CD4-positive, alpha-beta T cell treated with Interferon gamma for 1 hour (primary cell): ENCODE data around the gene APBA1.

Source experiments
- DNase-seq: peaks from one replicate; pipeline ENCODE4 v3.0.0-alpha.2; 2020

APBA1 gene

GRCh38 chr9:69516353-69517322 lies 155.5 kb downstream of the APBA1 start:
- no peak for DNase-seq

- no peak for DNase-seq
These were observed 156.4 kb downstream of the APBA1 start for GRCh38 chr9:69515810-69516209.

DNA sequence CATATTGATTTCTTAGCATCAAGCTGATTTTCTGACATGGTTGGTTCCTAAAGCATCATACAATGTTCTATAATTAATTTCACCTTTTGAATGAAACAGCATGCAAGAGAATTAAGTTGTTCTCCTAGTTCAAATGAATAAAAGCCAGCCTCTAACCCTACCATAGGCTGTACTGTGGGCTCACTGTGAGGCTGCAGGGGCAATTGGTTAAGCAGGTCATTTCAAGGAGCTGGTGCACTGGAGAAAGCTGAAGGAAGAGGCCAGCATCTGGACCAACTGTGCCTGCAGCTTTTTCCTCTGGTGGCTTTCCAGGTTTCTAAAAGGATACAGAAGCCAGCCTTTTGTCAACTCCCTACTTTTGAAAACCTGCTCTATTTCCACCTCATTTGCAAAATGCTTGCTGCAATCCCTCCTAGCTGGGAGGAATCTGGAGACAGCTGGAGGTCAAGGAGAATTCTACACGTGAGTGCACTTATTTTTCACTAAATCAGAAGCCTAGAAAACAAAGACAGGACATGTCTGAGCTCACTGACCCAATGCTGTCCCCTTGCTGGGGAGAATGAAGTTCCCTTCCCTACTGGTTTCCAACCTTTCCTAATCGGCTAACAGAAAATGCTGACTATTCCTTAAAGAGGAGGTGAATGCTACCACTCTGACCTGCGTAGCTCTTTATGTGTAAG lies 158.9 kb downstream of the APBA1 start:
- DNase-seq = no peak

DNA sequence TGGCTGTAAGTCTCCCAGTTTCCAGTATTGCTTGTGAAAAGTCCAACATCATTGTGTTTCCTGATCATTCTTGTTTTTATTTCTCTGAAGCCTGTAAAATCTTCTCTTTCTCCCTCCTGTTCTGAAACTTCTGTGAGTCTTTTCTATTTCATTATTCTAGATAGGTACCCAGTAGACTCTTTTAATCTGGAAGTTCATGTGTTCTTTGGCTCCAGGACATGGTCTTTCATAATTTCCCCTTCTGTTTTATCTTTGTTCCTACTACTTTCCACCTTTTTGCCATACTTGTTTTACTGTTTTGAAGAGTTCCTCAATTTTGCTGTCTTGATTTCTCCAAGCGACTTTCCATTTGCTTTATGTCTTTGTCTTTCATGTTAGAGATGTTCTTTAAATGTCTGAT lies 168.1 kb downstream of the APBA1 start:
- no peak for DNase-seq

DNA sequence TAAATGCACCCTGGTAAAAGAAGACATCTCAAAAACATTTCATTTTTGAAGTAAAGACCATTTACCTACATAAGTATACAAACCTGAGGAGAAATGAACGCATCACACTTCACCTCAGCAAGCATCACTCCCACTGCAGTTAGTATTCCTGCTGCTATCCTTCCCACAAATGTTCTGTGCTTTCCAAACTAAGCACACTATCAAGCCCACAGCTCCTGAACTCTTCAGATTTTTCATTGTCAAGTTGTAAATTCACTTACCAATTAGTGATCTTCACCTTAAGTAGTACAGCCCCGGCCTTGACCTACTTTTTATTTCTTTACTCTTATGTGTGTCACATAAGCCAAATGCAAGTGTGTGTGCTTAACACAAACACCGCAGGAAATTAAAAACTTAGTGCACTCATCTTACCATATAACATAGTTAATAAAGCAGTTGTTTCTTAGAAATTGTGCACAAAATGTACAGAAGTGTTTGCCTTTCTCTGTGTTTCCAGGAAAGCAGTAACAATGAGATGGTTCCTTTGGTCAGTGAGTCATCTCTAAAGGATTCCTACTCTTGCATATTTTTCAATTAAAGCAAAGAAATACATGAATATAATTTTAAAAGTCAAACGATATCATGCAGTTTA lies 169.4 kb downstream of the APBA1 start:
- no peak for DNase-seq

DNA sequence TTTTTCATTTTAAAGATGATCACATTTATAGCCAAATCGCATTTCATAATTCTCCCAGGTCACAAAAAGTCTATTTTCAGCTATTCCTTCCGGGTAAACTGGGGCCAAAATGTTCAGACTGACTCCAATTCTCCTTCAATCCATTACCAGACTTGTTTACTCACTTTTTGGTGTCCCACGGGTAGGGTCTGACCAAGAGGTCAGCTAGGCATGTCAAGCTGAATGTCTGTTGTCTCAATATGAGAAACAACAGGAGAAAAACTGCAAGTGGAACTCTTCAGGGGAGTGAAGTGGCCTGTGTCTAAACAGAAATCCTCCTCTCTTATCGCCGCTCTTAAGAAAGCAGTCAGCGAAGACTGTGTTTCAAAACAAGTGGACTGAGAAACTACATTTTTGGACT lies 171.3 kb downstream of the APBA1 start:
- no peak for DNase-seq

DNA sequence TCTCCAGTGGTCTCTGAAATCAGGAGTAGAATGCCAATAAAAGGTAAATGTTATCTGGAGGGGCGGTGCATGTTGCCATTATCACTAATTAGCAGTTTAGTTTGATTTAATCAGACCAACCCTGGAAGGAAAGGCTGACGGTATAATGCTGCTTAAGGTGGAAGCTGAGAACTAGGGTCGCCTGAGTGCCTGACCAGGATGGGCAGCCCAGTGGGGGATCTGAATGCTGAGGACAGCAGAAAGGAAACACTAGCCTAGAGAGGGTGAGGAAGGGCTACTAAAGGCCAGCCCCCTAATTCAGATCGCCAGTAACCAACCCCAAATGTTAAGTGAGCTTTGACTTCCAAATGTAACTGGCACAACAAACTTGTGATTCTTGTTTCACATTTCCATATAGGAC lies 172.2 kb downstream of the APBA1 start:
- no peak for DNase-seq

DNA sequence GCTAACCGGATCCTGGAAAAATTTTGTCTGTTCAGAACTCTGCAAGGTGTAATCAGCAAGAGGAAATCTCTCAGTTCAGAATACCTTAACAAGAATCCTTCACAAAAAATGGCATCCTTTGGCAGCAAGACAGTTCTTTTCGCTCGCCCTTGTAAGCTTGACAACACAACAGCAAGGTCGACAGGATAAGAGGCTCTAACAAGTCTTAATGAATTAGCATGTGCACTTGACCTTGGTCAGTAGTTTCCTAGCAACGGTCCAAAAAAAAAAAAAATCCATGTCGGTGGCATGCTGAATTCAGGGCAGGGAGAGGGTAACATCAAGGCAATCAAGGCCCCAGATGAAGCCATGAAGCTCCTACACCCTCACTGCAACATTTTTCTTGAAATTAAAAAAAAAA lies 172.8 kb downstream of the APBA1 start:
- DNase-seq = no peak

DNA sequence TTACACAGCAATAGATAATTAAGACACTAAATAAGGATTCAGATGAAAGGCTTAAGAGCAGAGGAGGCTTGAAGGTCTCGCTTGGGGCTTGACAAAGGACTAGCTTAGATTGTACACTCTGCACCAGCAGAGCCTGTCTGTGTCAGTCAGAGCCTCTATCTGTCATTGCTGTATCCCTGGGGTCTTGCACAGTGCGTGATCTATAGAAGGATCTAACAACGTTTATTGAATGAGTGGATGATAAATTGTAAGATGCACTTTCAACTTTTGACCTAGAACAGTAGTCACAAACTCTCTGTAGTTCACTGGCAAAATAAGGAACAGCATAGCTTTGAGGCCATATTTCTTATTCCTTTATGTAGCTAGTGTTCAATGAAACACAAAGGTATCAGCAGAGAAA lies 173.7 kb downstream of the APBA1 start:
- no peak for DNase-seq

- no peak for DNase-seq
These were observed 174.4 kb downstream of the APBA1 start for GRCh38 chr9:69497816-69498215.

DNA sequence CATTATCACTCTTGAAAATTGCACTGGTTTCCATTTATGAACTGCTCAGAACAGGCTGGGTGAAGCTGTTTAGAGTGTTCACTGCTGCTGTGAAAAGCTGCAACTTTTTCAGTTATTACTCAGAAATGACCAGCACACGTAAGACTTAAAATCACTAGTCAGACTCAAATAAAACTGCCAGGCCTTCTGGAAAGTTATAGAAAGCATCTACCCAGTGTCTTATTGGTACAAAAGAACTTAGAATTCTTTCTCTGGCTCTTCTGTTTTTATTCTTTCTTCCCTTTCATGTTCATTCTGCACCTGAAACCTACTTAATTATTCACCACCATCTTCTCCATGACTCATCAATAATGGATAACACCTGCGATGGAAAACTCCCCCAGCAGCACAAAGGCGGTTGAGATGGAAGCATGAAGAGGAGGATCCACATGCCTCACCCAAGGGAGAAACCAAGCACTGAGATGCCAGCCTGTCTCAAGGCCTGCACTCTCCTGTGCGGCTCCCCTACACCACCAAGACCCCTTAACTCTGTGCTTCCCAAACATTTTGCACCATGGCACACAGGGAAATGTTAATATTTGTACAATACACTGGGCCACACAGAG lies 175.2 kb downstream of the APBA1 start:
- DNase-seq = no peak

GRCh38 chr9:69495296-69495695 lies 176.9 kb downstream of the APBA1 start:
- no peak for DNase-seq

GRCh38 chr9:69494763-69495162 lies 177.4 kb downstream of the APBA1 start:
- no peak for DNase-seq

DNA sequence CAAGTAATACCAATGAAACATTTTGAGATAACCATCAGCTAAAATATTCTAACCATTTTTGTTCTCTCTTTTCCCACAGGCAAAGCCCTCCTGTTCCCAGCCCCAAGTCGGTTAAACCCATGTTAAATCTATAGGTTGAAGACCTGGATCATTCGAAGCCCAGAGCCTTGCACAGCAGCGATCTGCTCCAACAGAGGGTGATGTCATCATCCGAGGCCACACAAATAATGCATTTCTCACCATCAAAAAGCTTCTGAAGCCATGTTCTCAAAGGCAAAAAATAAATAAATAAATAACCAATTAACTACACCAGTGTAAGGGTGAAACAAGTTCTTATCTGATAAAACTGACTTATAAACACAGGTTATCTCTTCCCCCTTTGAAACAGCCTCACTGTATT lies 178.0 kb downstream of the APBA1 start:
- no peak for DNase-seq

DNA sequence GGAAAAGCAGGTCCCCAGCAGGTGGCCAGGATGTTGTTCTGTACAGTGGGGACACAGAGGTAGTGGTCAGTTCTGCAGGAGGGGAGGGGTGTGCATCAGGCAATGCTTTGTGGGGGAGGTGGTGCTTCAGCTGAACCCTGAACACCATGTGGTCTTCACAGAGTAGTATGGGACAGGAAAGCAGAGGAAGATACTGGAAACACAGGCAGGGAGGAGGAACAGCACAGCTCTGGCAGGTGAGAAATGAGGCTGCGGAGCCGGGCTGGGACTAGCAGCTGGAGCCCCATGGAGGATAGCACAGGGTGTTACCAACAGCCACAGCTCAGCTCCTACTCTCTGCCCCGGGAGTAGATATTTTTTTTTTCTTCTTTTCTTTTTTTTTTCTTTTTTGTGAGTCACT lies 185.7 kb downstream of the APBA1 start:
- DNase-seq = no peak

DNA sequence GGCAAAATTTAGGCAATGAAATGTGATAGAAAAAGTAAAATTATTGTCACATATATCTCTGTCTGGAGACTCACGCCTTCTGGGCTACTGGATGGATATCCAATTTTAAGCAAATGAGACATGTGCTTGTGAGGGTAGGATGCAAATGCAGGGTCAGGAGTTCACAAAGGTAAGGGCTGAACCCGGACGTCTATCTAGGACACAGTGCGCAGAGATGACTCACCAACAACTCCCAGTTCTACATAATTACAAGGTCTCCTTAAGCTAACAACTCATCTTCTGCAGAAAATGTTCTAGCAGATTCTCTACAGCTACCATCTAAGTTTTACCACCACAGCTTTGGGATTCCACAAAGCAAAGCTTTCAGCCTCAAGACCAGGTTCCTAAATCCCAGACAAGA lies 186.7 kb downstream of the APBA1 start:
- no peak for DNase-seq

DNA sequence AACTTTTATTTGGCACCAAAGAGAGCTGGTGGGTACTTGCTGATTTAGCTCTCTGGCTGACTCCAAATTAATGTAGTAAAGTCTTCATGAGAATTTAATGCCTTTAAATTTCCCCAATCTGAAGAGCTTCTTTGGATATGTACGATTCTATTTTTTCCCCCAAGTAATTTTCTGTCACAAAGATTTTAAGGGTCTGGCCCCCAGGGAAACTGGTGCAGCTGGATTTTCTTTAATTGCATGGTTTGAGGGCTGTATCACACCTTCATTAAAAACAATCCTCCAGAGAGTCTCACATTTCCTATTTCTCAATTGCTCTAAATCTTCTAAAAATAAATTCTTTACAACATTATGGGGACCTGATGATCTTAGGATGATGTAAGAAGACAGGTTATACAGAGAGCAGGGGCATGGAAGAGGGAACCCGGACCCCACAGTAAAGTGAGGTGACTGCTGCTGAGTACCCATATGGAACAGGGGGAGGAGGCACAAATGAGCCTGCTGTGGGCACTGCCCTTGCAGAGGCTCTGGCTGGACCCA lies 188.2 kb downstream of the APBA1 start:
- DNase-seq = no peak

- no peak for DNase-seq
These were observed 195.4 kb downstream of the APBA1 start for GRCh38 chr9:69476797-69477196.

GRCh38 chr9:69476016-69476415 lies 196.2 kb downstream of the APBA1 start:
- peak; percentile 19 for DNase-seq

DNA sequence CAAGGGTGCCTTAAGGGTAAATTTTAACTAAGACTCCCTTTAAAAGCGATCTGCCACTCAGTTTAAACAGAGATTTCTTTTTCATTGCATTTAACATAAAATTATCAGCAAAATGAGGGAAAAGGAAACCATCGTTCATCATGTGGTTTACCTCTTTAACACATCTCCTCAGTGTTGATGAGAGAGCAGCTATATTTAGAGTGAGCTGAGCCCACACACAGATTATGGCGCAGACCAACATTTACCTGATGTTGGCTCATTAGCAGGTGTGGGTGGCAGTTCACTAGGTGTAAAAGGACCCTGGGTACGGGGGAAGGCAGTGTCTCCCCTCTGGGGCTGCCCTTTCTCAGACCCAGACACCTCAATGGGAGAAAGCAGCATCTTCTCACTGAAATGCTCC lies 197.3 kb downstream of the APBA1 start:
- no peak for DNase-seq

- no peak for DNase-seq
These were observed 200.0 kb downstream of the APBA1 start for GRCh38 chr9:69472101-69472620.

DNA sequence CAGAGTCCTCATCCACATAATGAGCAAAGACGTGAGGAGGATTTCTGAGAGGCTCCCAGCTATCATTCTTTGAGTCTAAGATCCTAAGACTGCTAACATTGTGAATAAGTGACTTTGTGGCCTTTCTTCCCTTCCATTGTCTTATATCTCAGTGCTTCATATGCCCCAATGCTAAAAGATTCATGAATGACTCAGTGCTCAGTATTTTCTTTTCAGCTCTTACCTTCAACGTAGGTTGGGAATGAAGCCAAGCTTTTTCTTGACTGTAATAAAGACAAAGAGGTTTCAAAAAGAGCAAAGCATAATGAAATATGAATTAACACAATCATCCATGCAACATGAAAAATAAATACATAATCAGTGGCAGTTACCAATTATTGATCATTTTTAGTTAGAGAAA lies 200.7 kb downstream of the APBA1 start:
- no peak for DNase-seq
